Activated CD4-positive, alpha-beta T cell treated with anti-CD3 and anti-CD28 coated beads for 36 hours (primary cell): Measurements from ENCODE around the gene SLC26A8. TPM values are rescaled to one million over a fixed set of nuclear protein-coding genes. Genes with fewer than 3 reads are reported as not detected.
"Not testable (repeated sequence)": the region's sequence is repeated elsewhere in the genome, so short reads cannot be mapped to it uniquely, and the experiment has no call there.

Source experiments
- ATAC-seq: fragments of 200-7000 bp; cut with Tn5 transposase; one replicate; pipeline ENCODE4 v1.10.0; 2021; ENCODE audit warnings: mild to moderate bottlenecking, moderate library complexity
- CTCF ChIA-PET: fragments of 350-600 bp; sonication (Branson Sonifier 250); formaldehyde crosslinking; loops from one replicate; lab custom pipeline; 2021; ENCODE audit warnings: antibody characterized with exemption; lab: Charles Lee
- POLR2A ChIA-PET: fragments of 350-600 bp; sonication (Branson Sonifier 250); formaldehyde crosslinking; loops from one replicate; lab custom pipeline; 2021; ENCODE audit warnings: antibody characterized with exemption, inconsistent platforms; lab: Charles Lee
- DNase-seq: peaks from one replicate; pipeline ENCODE4 v3.0.0-alpha.2; 2020
- H3K27ac Mint-ChIP-seq: one replicate; pipeline ENCODE4 v1.8.0; 2021; ENCODE audit warnings: mixed read lengths
- H3K27me3 Mint-ChIP-seq: one replicate; pipeline ENCODE4 v1.8.0; 2021; ENCODE audit warnings: mixed read lengths
- H3K36me3 Mint-ChIP-seq: one replicate; pipeline ENCODE4 v1.8.0; 2021; ENCODE audit warnings: low read depth, mixed read lengths
- H3K4me1 Mint-ChIP-seq: one replicate; pipeline ENCODE4 v1.8.0; 2021; ENCODE audit warnings: mixed read lengths
- H3K4me3 Mint-ChIP-seq: one replicate; pipeline ENCODE4 v1.8.0; 2021; ENCODE audit warnings: mild to moderate bottlenecking, moderate library complexity, mixed read lengths
- H3K9me3 Mint-ChIP-seq: one replicate; pipeline ENCODE4 v1.8.0; 2021; ENCODE audit warnings: low read depth, mixed read lengths
- intact Hi-C, 2 experiments: fragments of 100-400 bp; cut with DNase I in 1 of 2; cut with micrococcal nuclease in 1 of 2; formaldehyde crosslinking; loops; one replicate each; pipeline versions ENCODE4 v1.14.2 to v1.15.1; 2022 to 2024; cut with DNase I, micrococcal nuclease
- total RNA-seq, 2 experiments: library from RNA; stranded (reverse); gene quantifications; one replicate each; pipeline ENCODE4 v1.2.3, GENCODE V29; 2021

SLC26A8 gene
- total RNA-seq, 2 experiments from 2014 or later = not detected

DNA sequence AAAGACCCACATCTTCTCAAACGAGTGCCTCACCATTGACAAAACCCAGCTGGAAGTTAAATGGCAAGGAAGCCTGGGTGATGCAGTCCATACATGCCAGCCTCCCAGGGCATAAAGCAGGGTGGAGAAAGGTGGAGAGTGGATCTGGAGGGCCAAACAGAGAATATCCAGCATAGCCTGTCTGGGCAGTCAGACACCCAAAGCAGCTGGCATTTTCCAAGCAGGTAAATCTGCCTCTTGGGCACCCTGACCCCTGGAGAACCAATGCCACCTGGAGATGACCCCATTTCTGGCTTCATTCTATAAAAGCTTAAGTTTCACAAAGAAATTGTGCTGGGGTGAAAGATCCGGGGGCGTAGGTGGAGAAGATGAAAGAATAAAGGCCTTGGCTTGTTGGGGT lies 98.5 kb downstream of the SLC26A8 start:
- no peak overlapping the region for H3K4me3 Mint-ChIP-seq
- ChIA-PET CTCF (interaction anchor here (0.7 to 1.0 kb wide), 2 partner anchors 27 to 63 kb away, joined by 3 to 4 read pairs; no protein-coding TSS in a partner anchor), POLR2A (interaction anchor here (0.5 to 0.6 kb wide), 3 partner anchors 15 to 347 kb away, joined by 3 to 7 read pairs (median 3); no protein-coding TSS in a partner anchor)
- no peaks in the 10 kb centered on the region for H3K27me3 Mint-ChIP-seq
- intact Hi-C loops = no loop called here
- peaks cover 23% of the 10 kb centered on the region for H3K4me1 Mint-ChIP-seq
- H3K36me3 Mint-ChIP-seq = peaks cover 5% of the 10 kb centered on the region
- no peak overlapping the region for H3K27ac Mint-ChIP-seq
- ATAC-seq (no peak), DNase-seq (no peak)
- no peaks in the 10 kb centered on the region for H3K9me3 Mint-ChIP-seq

- ATAC-seq = no peak
- DNase-seq = no peak
- intact Hi-C loops = loop anchor here in 1 of 2 experiments (5.0 kb wide), 2 partner anchors 963 to 1063 kb away; partner anchors contain the start of genes C6orf89 and MTCH1
- Mint-ChIP-seq H3K27me3 (no peaks in the 10 kb centered on the region), H3K4me3 (no peak overlapping the region), H3K9me3 (no peaks in the 10 kb centered on the region), H3K36me3 (peaks cover 11% of the 10 kb centered on the region), H3K4me1 (peaks cover 23% of the 10 kb centered on the region), H3K27ac (no peak overlapping the region)
- POLR2A ChIA-PET = interaction anchor here (0.6 kb wide), 1 partner anchor 42 kb away, joined by 3 read pairs; no protein-coding TSS in a partner anchor
- CTCF ChIA-PET = interaction anchor here (0.6 kb wide), 1 partner anchor 24 kb away, joined by 3 read pairs; no protein-coding TSS in a partner anchor
Measured at GRCh38 chr6:35924146-35924545, 100.3 kb downstream of the SLC26A8 start.

GRCh38 chr6:35922139-35922554 lies 102.3 kb downstream of the SLC26A8 start:
- no peak overlapping the region for H3K27ac Mint-ChIP-seq
- POLR2A ChIA-PET = no interaction called here
- intact Hi-C loops = loop anchor here in 1 of 2 experiments (5.0 kb wide), 2 partner anchors 965 to 1065 kb away; partner anchors contain the start of genes C6orf89 and MTCH1
- no peaks in the 10 kb centered on the region for H3K27me3 Mint-ChIP-seq
- H3K36me3 Mint-ChIP-seq = peaks cover 25% of the 10 kb centered on the region
- CTCF ChIA-PET = interaction anchor here (0.7 to 1.3 kb wide), 4 partner anchors 20 to 589 kb away, joined by 3 to 5 read pairs (median 4); no protein-coding TSS in a partner anchor
- H3K9me3 Mint-ChIP-seq = no peaks in the 10 kb centered on the region
- ATAC-seq (no peak), DNase-seq (no peak)
- peaks cover 42% of the 10 kb centered on the region for H3K4me1 Mint-ChIP-seq
- peak overlapping the region; percentile 95 for H3K4me3 Mint-ChIP-seq

DNA sequence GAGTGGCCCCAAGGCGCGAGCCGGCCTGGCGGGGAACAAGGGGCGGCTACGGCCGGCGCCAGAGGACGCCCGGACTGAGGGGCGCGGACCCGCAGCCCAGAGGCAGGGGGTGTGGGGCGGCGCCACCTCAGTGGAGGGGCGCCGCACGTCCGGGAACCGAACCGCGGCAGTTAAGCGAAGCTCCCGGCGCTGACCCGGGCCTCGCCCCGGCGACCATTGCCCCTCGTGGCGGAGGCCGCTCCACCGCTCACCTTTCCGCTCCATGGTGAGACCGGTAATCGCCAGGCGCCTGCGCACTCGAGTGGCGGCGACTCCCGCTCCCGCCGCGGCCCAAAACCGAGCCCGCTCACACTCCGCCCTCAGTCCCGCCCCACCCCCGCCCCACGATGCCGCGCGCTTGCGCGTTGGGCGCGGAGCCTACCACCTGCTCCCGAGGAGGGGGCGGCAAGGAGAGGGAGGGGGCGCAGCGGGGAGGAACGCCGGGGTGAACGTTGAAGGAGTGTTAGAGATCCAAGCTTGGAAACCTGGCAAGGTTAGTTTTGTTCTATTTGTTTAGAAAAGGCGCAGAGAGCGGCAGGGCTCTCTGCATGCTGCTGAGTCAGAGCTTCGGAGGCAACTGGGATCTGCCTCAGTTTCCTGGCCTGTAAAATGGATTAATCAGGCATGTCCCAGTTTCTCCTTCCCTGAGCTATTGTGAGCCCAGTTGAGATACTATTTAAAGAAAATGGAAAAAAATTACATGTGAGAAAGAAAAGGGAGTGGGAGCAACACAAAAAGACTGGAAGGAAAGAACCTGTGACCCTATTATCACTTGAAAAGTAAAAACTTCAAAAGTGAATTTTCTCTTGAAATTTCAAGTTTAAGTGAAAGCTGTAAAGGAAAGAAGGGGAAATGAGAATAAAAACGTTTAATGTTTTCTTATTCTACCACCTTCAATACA lies 103.4 kb downstream of the SLC26A8 start, which contains the start of gene SRPK1:
TSS of gene SRPK1 (minus strand) at position 306 of the 940 bp plus-strand sequence. CDS start at position 264, 42 bp downstream.
- peak; percentile 80 for ATAC-seq
- ChIA-PET CTCF (interaction anchor here (0.5 to 1.3 kb wide), 5 partner anchors 19 to 369 kb away, joined by 3 to 5 read pairs (median 4); no protein-coding TSS in a partner anchor), POLR2A (interaction anchor here (0.6 kb wide), 2 partner anchors 8 to 9 kb away, joined by 3 to 4 read pairs; no protein-coding TSS in a partner anchor)
- Mint-ChIP-seq H3K27me3 (no peaks in the 10 kb centered on the region), H3K4me3 (peak within 1 kb of the TSS; percentile 95), H3K27ac (peak within 1 kb of the TSS; percentile 97), H3K36me3 (peaks cover 29% of the 10 kb centered on the region), H3K4me1 (peaks cover 45% of the 10 kb centered on the region), H3K9me3 (no peaks in the 10 kb centered on the region)
- intact Hi-C loops = loop anchor here (1.0 to 5.0 kb wide), 7 partner anchors 106 to 1066 kb away; partner anchors contain the start of genes MAPK14 (in 2 of the 2), BRPF3 (in 1 of the 2), C6orf89 (in 1 of the 2) and MAPK13 (in 1 of the 2)
- DNase-seq = peak; percentile 94

- peaks cover 29% of the 10 kb centered on the region for H3K36me3 Mint-ChIP-seq
- peak overlapping the region; percentile 97 for H3K27ac Mint-ChIP-seq
- ChIA-PET CTCF (interaction anchor here (1.2 kb wide), 1 partner anchor 368 kb away, joined by 3 read pairs; no protein-coding TSS in a partner anchor), POLR2A (no interaction called here)
- H3K9me3 Mint-ChIP-seq = no peaks in the 10 kb centered on the region
- ATAC-seq (peak; percentile 74), DNase-seq (peak; percentile 73)
- peaks cover 42% of the 10 kb centered on the region for H3K4me1 Mint-ChIP-seq
- peak overlapping the region; percentile 92 for H3K4me3 Mint-ChIP-seq
- no peaks in the 10 kb centered on the region for H3K27me3 Mint-ChIP-seq
- intact Hi-C loops = loop anchor here (2.0 to 5.0 kb wide), 5 partner anchors 107 to 1067 kb away; partner anchors contain the start of genes C6orf89 (in 1 of the 2), MAPK13 (in 1 of the 2), MAPK14 (in 1 of the 2) and MTCH1 (in 1 of the 2)
Measured at GRCh38 chr6:35919827-35920751, 104.4 kb downstream of the SLC26A8 start.

DNA sequence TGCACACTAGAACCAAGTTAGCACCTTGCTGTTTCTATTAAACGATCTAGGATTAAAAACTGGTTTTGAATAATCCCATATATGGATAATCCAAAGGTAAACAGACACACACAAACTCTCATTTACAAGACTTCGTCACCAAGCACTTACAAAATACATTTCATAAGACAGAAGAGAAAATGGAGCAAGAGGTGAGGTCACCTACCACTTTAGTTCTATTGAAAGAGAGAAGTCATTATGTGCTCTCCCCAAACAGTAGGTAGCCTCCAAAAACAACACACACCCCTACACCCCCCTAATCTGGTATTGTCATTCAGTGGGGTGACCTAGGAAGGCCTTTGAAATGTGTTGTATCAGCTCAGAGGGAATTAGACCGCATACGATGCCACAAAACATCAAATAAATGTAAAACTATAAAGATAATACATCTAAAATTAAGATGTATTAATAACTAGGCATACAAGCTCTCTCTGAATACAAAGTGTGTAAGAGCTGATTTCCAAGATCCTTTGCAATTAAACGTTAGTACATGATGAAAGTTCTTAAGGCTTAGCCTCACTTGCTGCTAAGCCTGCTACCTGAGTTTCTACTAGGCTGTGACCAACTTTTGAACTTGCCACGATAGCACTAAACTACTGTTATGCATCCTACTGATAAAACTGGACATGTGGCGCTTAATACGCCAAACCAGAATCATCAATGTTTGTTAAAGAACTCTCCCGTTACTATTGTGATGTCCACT lies 105.2 kb downstream of the SLC26A8 start:
- peaks cover 27% of the 10 kb centered on the region for H3K36me3 Mint-ChIP-seq
- intact Hi-C loops = no loop called here
- peaks cover 37% of the 10 kb centered on the region for H3K4me1 Mint-ChIP-seq
- H3K27me3 Mint-ChIP-seq = no peaks in the 10 kb centered on the region
- no peaks in the 10 kb centered on the region for H3K9me3 Mint-ChIP-seq
- peak overlapping the region; percentile 92 for H3K4me3 Mint-ChIP-seq
- ChIA-PET CTCF (interaction anchor here (0.7 kb wide), 1 partner anchor 176 kb away, joined by 3 read pairs; no protein-coding TSS in a partner anchor), POLR2A (no interaction called here)
- peak overlapping the region; percentile 97 for H3K27ac Mint-ChIP-seq
- peak; percentile 38 for ATAC-seq
- no peak for DNase-seq

DNA sequence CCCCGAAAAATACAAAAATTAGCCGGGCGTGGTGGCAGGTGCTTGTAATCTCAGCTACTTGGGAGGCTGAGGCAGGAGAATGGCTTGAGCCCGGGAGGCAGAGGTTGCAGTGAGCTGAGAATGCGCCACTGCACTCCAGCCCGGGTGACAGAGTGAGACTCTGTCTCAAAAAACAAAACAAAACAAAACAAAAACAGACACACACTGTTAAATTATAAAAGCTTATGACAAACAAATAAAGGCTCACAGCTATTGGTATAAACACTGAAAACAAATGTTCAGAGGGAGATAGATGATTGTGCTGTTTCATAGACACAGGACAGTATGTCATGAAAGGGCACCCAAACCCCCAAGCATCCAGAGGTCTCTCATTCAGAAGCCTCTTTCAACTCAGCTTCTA lies 107.5 kb downstream of the SLC26A8 start:
- Mint-ChIP-seq H3K36me3 (peaks cover 46% of the 10 kb centered on the region), H3K4me1 (peaks cover 28% of the 10 kb centered on the region), H3K27ac (peak overlapping the region; percentile 29)
- H3K27me3 Mint-ChIP-seq, intact Hi-C loops, H3K9me3 Mint-ChIP-seq, ATAC-seq, DNase-seq, H3K4me3 Mint-ChIP-seq: not testable (repeated sequence)
- CTCF ChIA-PET = interaction anchor here (0.6 to 2.6 kb wide), 2 partner anchors 57 to 178 kb away, joined by 3 to 10 read pairs; no protein-coding TSS in a partner anchor
- POLR2A ChIA-PET = interaction anchor here (0.6 to 1.1 kb wide), 4 partner anchors 8 to 1433 kb away, joined by 3 to 6 read pairs (median 4); no protein-coding TSS in a partner anchor

DNA sequence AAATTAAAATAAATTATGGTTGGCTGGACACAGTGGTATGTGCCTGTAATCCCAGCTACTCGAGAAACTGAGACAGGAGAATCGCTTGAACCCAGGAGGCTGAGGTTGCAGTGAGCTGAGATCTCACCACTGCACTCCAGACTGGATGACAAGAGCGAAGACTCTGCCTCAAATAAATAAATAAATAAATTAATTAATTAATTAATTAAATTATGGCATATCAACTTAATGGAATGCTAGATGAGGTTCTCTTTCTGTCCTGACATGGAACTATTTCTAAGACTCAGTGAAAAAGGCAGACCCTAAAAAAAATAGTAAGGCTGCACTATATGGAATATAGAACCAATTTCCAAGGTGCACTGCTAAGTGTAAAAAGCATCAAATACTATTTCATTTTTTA lies 108.4 kb downstream of the SLC26A8 start:
- H3K36me3 Mint-ChIP-seq = peaks cover 53% of the 10 kb centered on the region
- no peaks in the 10 kb centered on the region for H3K27me3 Mint-ChIP-seq
- peaks cover 23% of the 10 kb centered on the region for H3K4me1 Mint-ChIP-seq
- DNase-seq (no peak), ATAC-seq (no peak)
- CTCF ChIA-PET = interaction anchor here (2.6 kb wide), 1 partner anchor 179 kb away, joined by 10 read pairs; no protein-coding TSS in a partner anchor
- H3K4me3 Mint-ChIP-seq = no peak overlapping the region
- H3K9me3 Mint-ChIP-seq = peaks cover 1% of the 10 kb centered on the region
- intact Hi-C loops = no loop called here
- POLR2A ChIA-PET = interaction anchor here (0.6 kb wide), 1 partner anchor 655 kb away, joined by 3 read pairs; no protein-coding TSS in a partner anchor
- H3K27ac Mint-ChIP-seq = no peak overlapping the region

- no peaks in the 10 kb centered on the region for H3K27me3 Mint-ChIP-seq
- POLR2A ChIA-PET = no interaction called here
- intact Hi-C loops = no loop called here
Measured at GRCh38 chr6:35914536-35914935, 109.9 kb downstream of the SLC26A8 start.

More at GRCh38 chr6:35914536-35914935, 109.9 kb downstream of the SLC26A8 start:
- ATAC-seq (no peak), DNase-seq (no peak)
- H3K4me1 Mint-ChIP-seq = peaks cover 23% of the 10 kb centered on the region
- H3K4me3 Mint-ChIP-seq = no peak overlapping the region
- H3K27ac Mint-ChIP-seq = no peak overlapping the region
- H3K9me3 Mint-ChIP-seq = peaks cover 9% of the 10 kb centered on the region
- CTCF ChIA-PET = no interaction called here
- H3K36me3 Mint-ChIP-seq = peaks cover 63% of the 10 kb centered on the region
